Stimulated activated CD4-positive, alpha-beta T cell treated with anti-CD3 and anti-CD28 coated beads, Interleukin-12 subunit alpha, Interleukin-12 subunit beta, amount 100 ng/mL, for 24 hours (primary cell): Measurements from ENCODE around the gene RTL10.

Experiments
- DNase-seq, 2 experiments: peaks; one replicate each; pipeline ENCODE4 v3.0.0-alpha.2; 2020; ENCODE audit warnings: low read depth in 2 of 2

Gene RTL10

GRCh38 chr22:19863571-19863970 is 8.9 kb upstream of the RTL10 start:
- DNase-seq = no peak

DNA sequence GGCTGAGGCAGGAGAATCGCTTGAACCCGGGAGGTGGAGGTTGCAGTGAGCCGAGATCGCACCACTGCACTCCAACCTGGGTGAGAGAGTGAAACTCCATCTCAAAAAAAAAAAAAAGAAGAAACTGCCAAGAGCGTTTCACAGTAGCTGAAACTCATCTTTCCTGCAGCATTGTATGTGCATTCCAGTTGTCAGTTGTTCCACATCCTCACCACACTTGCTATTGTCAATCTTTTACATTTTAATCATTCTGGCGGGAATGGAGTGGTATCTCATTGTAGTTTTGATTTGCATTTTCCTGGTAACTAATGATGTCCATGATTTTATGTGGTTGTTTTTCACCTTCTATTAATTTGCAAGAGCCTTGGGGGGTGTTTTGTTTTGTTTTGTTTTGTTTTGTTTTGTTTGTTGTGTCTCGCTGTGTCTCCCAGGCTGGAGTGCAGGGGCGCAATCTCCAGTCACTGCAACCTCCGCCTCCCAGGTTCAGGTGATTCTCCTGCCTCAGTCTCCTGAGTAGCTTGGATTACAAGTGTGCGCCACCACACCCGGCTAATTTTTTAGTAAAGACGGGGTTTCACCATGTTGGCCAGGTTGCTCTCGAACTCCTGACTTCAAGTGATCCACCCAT is 8.1 kb upstream of the RTL10 start:
- DNase-seq = no peak

DNA sequence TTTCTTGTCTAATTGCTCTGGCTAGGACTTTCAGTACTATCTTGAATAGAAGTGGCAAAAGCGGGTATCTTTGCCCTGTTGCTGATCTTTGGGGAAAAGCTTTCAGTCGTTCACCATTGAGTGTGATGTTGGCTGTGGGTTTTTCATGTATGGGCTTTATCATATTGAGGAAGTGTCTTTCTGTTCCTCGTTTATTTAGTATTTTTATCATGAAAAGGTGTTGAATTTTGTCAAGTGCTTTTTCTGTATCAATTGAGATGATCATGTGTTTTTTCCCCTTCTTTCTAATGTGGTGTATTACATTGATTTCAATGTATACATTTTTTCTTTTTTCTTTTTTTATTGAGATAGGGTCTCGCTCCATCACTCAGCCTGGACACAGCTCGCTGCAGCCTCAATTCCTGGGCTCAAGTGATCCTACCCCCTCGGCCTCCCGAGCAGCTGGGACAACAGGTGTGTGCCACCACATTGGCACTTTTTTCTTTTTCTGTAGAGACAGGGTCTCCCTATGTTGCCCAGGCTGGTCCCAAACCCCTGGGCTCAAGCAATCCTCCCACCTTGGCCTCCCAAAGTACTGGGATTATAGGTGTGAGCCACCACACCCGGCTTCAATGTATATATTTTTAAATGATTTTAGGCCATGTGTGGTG is 5.3 kb upstream of the RTL10 start:
- DNase-seq = no peak

DNA sequence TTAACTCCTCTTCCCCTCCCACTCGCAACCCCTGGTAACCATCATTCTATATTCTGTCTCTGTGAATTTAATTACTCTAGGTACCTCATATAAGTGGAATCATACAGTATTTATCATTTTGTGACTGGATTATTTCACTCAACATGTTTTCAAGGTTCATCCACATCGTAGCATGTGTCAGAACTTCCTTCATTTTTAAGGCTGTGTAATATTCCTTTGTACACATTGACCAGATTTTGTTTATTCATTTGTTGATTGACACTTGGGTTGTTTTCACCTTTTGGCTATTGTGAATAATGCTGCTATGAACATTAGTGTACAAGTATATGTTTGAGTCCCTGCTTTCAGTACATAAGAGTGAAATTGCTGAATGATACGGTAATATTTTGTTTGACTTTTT is 2.7 kb upstream of the RTL10 start:
- no peak for DNase-seq

GRCh38 chr22:19855504-19856409 is 1.1 kb upstream of the RTL10 start:
- DNase-seq = peak; percentile 51 to 67

DNA sequence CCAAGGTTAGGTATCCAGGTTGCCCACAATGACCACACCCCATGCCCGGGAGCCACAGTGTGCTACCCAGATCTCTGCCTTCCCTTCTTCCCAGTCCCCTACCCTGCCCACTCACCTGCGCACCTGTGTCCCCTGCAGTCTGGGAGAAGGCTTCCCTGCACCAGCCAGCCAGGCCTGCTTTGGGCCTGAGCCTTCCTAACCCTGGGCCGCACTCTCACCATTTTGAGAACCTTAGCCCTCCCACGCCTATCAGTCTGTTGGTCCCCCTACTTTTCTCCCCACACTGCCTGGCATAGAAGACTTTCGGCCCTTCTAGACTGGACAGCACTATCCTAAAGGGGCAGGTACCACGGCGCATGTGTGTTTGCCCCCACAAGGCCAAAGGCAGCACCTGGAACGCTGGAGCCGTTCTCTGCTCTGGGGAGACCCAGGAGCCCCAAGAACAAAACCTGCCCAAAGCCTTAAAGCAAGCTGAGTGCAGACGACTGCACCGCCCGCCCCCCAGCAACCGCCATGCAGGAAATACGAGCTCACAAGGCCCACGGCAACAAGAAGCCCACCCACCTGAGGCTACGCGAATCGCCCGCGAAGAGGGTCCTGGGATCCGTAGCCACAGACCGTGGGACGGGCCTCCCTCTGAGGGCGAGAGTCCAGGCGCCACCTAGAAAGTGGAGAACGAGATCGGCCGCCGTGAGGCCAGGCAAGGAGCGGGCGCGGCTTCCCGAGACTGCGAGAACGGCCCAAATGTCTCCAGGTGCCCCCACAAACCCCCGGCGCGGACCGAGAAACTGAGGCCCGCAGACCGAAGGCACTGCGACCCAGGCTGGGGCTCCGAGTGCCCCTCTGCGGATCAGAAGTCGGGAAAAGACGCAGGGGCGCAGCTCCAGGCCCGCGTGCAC is 546 bp downstream of the RTL10 start:
- no peak for DNase-seq

- DNase-seq = no peak
Measured at GRCh38 chr22:19853058-19853878, 1.4 kb downstream of the RTL10 start.

- no peak for DNase-seq
Measured at GRCh38 chr22:19852177-19852781, 2.4 kb downstream of the RTL10 start.

DNA sequence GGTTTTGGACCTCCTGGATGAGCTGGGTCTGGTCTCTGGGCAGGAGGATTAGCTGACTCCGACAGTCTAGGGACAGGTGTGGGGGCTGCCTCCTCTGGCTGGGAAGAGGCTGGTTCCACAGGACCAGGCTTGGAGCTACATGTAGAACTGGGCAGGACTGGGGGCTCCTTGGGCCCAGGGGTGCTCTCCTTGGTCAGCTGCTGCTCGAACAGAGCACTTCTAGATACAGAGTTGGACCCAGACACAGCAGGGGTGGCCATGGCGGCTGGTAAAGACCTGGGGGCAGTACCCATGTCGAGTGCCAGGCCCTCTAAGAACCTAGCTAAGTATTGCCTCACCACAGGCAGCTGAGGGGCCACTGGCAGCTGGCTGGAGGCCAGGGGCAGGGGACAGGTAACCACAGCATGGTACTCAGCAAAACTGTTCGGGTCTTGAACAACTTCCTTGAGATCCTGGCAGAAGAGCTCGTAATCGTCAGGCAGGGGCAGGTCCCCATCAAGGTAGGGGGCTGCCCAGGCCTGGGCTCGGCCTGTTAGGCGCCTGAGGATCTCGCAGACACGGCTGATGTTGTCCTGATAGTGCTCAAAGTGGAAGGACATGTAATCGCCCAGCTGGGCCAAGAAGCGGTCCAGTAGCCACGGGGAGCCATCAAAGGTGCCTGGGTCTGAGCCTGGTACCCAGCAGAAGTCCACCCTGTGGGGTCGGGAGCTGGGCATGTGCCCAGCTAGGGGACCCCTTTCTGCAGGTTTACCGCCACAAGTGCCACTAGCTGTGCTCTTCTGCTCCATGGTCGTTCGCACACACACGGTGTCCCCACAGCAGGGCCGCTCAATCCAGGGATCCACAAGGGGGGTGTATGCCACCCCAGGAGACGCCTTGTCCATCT is 3.1 kb downstream of the RTL10 start:
- DNase-seq = no peak

- DNase-seq = no peak
Measured at GRCh38 chr22:19850763-19851109, 3.9 kb downstream of the RTL10 start.

GRCh38 chr22:19849835-19850762 is 4.6 kb downstream of the RTL10 start:
- no peak for DNase-seq

- no peak for DNase-seq
Measured at GRCh38 chr22:19848298-19849224, 6.1 kb downstream of the RTL10 start.

- DNase-seq = no peak
Measured at GRCh38 chr22:19847345-19847632, 7.4 kb downstream of the RTL10 start.

DNA sequence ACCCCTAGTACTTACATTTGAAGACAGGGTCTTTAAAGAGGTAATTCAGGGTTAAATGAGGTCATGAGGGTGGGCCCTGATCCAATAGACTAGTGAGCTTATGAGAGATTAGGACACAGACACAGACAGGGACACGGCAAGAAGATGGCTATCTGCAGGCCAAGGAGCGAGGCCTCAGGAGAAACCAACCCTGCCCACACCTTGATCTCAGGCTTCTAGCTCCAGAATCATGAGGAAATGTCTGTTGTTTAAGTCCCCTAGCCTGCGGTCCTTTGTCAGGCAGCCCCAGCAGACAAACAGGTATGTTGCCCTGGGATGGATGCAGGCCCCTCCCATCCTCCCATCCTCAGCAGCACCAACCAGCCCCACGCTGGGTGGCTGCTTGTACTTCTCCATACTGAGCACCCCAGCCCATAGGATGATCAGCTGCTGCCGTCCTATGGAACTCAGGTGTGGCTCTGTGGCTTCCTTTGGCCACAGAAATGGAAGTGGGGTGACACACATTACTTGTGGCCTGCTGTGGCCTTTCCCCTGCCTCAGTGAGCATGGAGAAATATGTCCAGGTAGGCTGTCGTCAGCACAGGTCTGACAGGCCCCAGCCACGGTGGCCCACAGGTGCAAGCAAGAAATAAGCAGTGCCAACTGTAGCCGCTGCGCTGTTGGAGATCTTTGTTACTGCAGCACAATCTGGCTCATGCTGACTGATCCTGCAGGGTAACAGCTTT is 7.9 kb downstream of the RTL10 start:
- no peak for DNase-seq

- no peak for DNase-seq
Measured at GRCh38 chr22:19845054-19845722, 9.5 kb downstream of the RTL10 start.

DNA sequence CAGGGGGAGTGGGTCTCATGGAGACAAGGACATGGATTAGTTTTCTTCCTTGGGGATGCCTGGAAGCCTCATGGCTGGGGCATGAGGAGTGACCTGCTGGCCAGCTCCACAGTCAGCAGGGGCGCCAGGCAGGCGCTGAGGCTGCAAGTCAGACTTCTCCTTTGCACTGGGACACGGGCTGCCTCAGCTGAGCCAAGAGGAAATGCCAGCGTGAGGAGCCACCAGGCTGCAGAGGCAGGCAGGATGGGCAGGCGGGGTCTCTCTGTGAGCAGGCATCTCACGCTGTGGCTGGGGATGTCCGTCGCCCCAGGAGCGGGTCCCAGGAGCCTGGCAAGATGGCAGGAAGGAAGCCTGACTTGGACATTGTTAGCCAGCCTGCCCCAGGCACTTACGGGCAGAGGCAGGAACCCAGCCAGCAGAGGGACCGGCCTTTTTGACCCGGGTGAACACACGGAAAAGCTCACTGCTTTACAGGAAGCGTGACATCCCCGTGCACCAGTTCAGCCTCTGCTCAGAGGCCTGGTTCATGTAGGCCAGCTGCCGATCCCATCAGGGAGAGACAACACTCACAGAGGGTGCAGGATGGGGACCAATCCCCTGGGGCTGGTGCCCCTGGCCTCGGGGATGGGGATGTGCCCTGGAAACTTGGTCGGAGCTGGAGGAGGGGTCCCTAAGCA is 10.2 kb downstream of the RTL10 start:
- DNase-seq = no peak
